GM18858 (cell line): Measurements from ENCODE around the gene NTNG1.
"Not testable (repeated sequence)": the region's sequence is repeated elsewhere in the genome, so short reads cannot be mapped to it uniquely, and the experiment has no call there.

Experiments
- ATAC-seq: cut with Tn5 transposase; IDR thresholded peaks from one replicate; pipeline ENCODE4 v1.9.1; 2021; ENCODE audit not compliant: unreplicated experiment

NTNG1 gene

GRCh38 chr1:107195476-107195875 is 54.6 kb downstream of the NTNG1 start:
- no peak for ATAC-seq

GRCh38 chr1:107196973-107197562 is 56.2 kb downstream of the NTNG1 start:
- peak; percentile 92 for ATAC-seq

DNA sequence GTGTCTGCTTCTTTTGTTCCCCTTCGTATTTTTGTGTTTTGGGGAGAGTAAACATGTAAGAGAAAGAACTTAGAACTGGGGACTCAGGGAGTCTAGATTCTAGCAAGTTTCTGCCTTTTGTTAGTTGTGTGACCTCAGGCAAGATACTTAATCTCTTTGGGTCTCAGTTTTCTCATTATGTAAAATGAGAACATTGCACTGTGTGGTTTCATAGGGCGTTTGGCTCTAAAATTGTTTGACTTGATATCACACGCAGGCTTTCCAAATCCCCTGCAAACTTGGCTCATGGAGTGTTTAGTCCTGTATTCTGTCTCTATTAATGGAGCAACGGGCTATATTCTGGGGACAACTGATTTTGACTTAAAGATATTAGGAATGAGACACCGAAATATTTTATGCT is 57.7 kb downstream of the NTNG1 start:
- ATAC-seq: no peak

- no peak for ATAC-seq
These were observed 59.8 kb downstream of the NTNG1 start for GRCh38 chr1:107200631-107201030.

DNA sequence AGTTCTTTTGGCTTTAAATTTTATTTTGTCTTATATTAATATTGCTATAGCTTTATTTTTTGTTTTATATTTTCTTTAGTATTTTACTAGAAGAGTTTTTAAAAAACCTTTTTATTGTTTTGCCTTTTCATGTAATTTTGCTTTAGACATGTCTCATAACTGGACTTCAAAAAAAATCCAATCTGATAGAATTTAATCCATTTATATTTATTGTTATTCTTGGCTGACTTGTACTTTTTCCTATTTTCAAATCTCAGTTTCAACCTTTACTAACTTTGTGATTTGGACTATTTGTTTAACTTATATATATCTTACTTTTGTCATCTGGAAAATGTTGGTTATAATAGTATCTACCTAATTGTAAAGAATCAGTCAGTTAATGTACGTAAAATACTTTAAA is 61.2 kb downstream of the NTNG1 start:
- ATAC-seq: no peak

DNA sequence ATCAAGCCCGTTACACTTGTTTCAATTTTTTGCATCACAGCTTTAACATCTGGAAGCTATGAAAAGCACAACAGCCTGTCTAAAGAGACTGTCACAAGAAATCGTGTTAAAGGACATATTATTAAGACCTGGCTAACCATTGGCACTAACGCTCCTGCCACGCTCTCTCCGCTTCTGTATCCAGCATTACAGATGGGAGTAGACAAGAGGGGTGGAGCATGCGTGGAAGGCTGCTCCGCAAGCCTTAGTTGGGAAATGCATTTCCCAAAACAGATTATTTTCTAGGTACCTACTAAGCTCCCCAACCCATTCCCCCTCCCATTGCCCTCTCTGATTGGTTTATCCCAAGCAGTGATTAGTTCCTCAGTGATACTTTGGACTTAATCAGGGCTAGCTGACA is 72.4 kb downstream of the NTNG1 start:
- no peak for ATAC-seq

DNA sequence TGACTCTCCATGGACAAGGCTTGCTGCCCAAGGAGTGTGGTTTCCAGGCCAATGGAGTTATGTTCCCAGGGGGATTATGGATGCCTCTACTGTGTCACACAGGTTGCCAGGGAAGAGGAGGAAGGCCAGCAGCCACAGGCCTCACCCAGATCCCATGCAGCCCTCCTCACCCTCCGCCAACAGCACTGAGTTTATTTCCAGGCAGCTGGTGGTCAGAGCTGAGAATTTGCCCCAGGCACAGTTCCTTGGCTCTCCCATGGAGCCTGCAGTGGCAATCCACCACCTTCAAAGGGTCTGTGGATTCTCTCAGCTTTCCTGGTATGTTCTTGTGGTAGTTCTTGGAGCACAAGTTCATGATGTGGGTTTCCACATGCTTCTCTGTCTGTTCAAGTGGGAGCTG is 79.2 kb downstream of the NTNG1 start:
- no peak for ATAC-seq

DNA sequence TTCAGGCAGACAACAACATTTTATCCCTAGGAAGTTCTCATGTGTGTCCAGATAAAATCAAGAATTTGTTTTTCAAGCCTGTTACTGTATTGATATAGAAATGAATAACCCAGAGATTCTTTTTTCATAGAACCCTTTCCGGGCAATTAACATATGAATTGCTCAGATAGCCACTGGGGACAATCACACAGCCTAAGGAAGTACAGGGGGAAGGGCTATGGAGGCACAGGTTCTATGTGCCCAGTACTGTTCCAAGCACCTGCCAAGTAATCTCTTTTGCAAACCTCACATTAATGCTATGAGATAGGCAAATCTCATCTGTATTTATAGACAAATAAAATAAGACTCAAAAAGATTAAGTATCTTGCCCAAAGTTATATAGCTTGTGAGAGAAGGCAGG is 84.9 kb downstream of the NTNG1 start:
- no peak for ATAC-seq

DNA sequence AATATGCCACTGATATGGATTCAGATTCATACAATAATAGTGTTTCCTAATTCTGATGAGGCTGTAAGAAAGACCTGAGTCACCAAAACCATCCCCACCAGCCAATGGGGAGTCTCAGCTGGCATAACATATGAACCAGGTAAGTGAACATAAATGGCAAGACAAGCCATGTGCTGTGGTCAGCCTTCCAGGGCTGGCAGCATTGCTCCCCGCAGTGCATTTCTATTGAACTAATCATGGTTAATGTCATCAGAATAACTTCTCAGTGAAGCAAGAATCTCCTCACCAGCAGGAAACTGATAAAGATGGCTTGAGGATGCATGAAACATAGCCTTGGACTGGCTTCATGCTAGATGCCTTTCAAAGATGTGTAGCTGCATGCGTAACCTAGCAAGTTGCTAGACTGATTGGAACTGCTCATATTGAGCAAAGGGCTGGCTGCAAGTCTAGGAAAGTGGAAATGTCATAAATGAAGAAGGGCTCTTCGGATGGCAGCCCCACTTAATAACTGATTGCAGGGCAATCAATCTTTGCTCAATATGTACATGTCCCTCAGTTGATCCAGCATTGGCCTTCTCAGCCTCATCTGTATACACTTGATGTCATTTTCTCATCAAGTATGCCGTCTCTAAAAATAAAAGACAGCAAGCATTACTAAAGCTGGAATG is 88.0 kb downstream of the NTNG1 start:
- no peak for ATAC-seq

- ATAC-seq: no peak
These were observed 88.9 kb downstream of the NTNG1 start for GRCh38 chr1:107229711-107230110.

DNA sequence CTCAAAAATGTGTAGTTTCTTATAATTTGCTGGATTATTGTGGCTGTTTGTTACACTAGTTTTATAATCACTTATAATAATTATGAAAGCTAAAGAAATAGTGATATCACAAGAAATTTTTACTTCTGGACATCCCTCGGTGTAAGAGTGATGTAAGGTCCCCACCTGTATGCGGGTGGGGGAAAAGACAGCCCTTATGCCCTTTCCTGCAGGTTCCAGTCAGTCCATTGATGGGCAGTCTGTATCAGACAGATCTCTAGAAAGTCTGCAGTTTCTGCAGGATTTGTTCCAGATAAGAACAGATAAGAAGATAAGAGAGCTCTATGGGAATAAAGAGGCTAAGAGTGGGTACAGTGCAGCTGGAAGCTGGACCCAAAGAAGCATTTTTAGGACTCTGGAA is 89.3 kb downstream of the NTNG1 start:
- no peak for ATAC-seq

DNA sequence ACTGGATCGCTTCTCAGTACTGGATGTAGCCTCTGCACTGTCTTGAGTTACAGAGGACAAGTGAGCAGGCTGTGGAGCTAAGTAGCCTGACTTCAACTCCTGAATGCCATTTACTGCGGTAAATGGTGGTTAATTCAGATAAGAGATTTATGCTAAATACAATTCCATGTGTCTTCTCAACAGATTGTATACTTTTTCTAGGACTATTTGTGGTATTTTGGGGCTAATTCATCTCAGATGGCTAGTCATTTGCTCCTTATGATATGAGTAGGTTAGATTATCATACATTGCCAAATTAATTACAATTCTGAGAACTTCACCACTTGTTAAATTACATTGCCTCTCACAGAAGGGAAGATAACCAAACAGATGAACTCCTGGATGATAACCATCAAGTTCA is 90.5 kb downstream of the NTNG1 start:
- ATAC-seq: no peak

GRCh38 chr1:107232426-107232825 is 91.6 kb downstream of the NTNG1 start:
- ATAC-seq: no peak

DNA sequence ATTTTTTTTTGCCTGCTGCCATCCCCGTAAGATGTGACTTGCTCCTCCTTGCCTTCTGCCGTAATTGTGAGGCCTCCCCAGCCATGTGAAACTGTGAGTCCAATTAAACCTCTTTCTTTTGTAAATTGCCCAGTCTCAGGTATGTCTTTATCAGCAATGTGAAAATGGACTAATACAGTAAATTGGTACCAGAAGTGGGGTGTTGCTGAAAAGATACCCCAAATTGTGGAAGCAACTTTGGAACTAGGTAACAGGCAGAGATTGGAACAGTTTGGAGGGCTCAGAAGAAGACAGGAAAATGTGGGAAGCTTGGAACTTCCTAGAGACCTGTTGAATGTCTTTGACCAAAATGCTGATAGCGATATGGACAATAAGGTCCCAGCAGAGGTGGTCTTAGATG is 95.9 kb downstream of the NTNG1 start:
- ATAC-seq: not testable (repeated sequence)

DNA sequence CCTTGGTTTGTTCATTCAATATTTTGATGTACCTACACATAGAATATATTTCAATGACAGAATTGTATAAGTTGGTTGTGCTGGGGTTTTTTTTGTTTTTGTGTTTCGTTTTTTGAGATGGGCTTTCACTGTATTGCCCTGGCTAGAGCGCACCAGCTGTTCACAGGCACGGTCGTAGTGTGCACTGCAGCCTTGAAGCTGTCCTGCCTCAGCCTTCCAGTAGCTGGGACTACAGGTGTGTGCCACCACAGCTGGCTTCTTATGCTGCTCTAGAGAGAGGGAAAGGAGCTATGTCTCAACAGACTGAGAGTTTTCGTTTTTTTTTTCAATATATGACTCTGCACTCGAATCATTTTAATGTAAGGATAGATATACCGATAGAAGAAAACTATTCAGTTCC is 102.6 kb downstream of the NTNG1 start:
- no peak for ATAC-seq

- no peak for ATAC-seq
These were observed 104.1 kb downstream of the NTNG1 start for GRCh38 chr1:107244709-107245500.

GRCh38 chr1:107246775-107247345 is 106.0 kb downstream of the NTNG1 start:
- peak; percentile 57 for ATAC-seq

GRCh38 chr1:107247679-107248078 is 106.8 kb downstream of the NTNG1 start:
- no peak for ATAC-seq

- ATAC-seq: peak; percentile 22
These were observed 109.3 kb downstream of the NTNG1 start for GRCh38 chr1:107250169-107250568.

GRCh38 chr1:107251083-107251482 is 110.2 kb downstream of the NTNG1 start:
- no peak for ATAC-seq

- no peak for ATAC-seq
These were observed 111.0 kb downstream of the NTNG1 start for GRCh38 chr1:107251839-107252238.

DNA sequence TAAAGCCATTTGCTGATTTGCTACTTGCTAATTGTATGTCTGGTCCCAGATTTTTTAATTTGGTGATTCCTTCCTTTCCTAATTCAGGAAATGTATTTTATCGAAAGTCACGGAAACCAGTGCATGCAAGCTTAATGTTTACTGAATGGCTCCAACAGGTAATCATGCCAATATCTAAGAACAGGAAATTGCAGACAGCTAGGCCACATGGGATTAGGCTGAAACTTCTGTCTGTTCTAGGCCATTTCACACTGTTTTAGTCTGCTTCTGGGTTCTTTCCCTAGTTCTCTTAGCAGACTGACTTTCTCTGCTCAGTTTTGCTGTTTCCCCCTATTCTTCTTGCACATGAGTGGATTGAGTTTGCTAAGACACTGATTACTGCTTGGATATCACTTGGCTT is 111.4 kb downstream of the NTNG1 start:
- no peak for ATAC-seq
